ENCODE measurements around the gene B3GNT7.
A peak's percentile ranks its signal among the peaks of the same experiment; 100 is the strongest.
"Not testable (repeated sequence)": the region's sequence is repeated elsewhere in the genome, so short reads cannot be mapped to it uniquely, and the experiment has no call there.

B3GNT7 gene

DNA sequence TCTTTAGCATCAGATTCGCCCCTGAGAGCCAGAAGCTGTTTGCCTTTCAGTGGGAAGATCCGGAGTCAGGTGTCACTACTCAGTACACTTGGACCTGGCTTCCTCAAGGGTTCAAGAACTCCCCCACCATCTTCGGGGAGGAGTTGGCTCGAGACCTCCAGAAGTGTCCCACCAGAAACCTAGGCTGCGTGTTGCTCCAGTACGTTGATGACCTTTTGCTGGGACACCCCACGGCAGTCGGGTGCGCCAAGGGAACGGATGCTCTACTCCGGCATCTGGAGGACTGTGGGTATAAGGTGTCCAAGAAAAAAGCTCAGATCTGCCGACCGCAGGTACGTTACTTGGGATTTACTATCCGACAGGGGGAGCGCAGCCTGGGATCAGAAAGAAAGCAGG, 8.7 kb downstream of the B3GNT7 start:
- DNase-seq, result not testable (repeated sequence)

DNA sequence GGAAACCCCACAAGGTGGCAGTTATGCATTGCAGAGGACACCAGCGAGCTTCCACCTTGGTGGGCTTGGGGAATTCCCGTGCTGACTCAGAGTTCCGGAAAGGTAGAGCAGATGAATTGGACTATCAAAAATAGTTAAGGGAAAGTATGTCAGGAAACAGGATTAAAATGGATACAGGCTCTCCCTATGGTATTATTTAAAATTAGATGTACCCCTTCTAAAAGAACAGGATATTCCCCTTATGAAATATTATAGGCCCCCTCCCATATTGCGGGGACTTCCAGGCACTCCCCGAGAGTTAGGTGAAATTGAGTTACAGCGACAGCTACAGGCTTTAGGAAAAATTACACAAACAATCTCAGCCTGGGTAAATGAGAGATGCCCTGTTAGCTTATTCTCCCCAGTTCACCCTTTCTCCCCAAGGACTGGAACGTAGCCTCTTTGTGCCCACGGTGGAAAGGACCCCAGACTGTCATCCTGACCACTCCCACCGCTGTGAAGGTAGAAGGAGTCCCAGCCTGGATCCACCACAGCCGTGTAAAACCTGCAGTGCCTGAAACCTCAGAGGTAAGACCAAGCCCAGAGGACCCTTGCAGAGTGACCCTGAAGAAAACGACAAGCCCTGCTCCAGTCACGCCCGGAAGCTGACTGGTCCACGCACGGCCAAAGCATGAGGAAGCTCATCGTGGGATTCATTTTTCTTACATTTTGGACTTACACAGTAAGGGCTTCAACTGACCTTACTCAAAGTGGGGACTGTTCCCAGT, 10.3 kb downstream of the B3GNT7 start:
- DNase-seq, result not testable (repeated sequence)

DNA sequence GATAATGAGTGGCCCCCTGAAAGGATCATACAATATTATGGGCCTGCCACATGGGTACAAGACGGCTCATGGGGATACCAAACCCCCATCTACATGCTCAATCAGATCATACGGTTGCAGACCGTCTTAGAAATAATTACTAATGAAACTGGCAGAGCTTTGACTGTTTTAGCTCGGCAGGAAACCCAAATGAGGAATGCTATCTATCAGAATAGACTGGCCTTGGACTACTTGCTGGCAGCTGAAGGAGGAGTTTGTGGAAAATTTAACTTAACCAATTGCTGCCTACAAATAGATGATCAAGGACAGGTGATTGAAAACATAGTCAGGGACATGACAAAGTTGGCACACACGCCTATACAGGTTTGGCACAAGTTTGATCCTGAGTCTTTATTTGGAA, 12.2 kb downstream of the B3GNT7 start:
- not testable (repeated sequence) for DNase-seq

DNA sequence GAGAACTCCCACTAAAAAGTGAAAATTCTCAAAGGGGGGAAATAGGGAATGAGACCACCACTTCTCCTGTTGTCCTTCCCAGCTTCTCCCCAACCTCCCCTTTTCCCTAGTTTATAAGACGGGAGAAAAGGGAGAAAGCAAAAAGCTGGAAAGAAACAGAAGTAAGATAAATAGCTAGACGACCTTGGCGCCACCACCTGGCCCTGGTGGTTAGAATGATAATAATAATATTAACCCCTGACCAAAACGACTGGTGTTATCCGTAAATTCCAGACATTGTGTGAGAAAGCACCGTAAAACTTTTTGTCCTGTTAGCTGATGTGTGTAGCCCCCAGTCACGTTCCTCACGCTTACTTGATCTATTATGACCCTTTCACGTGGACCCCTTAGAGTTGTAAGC, 12.8 kb downstream of the B3GNT7 start:
- not testable (repeated sequence) for DNase-seq

DNA sequence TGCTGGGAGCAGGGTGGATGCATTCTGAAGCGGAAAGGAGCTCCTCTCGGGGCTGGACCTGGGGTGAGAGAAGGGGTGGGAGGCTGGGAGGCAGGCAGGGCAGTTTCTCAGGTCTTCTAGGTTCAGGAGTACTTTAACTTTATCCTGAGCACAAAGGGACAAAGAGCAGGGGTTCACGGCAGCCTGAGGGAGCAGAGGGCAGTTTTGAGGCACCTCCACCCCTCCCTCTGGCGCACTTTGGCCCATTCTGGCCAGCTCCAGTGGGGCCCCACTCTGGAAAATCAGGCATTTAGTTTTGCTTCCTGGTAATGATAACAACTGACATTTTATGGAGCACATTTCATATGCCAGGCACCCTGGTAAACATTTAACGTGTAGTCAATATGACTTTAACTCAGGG, 14.3 kb downstream of the B3GNT7 start:
- DNase-seq, result no peak

DNA sequence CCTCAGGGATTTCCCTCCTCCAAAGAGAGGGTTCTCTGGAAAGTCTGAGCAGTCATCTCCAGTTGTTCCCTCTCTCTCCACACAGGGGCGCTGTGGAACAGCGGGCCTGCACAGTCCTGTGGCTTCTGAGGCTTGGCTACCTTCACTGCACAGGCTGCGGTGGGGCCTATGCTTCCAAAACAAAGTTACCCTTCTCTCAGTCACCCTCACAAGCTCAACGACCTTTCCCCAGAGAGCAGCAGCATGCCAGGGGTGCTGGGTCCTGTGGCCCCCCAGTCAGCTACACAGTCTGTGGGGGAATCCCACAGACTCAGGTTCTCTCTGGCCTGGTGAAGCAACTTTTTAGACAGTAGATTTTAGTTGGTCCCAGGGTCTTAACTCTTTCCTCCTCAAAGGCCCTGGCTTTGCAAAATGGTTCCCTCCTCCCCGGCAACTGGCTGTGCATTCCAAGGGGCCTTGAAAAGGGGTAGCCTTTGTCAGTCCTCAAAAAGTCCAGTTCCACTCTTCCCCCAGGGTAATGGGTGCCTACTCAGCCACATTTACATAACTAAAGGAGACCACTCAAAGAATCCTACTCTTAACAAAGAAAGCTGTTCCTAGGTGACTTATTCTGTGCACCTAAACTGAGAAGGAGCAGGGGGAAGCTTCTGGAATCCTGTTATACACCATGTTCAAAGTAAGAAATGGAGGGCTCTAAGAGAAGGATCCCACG, 14.9 kb downstream of the B3GNT7 start:
- no peak for DNase-seq

DNA sequence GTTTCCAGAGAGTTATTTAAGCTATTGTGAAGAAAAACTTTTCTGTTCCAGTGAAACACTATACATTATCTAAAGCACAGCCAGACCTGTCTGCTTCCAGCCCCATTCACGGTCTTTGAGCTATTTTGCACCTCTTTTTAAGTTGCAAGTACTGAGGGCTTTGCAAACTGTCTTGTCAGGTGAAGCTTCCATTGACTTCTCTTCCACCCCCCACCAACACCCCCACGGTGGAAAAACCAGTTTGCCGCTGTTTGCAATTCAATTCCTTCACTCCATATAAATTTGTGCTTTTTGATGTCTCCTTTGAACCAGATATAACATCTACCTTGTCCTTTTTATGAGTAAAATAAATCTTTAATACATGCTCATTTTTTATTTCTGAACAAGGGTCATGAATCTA, 15.7 kb downstream of the B3GNT7 start:
- no peak for DNase-seq

DNA sequence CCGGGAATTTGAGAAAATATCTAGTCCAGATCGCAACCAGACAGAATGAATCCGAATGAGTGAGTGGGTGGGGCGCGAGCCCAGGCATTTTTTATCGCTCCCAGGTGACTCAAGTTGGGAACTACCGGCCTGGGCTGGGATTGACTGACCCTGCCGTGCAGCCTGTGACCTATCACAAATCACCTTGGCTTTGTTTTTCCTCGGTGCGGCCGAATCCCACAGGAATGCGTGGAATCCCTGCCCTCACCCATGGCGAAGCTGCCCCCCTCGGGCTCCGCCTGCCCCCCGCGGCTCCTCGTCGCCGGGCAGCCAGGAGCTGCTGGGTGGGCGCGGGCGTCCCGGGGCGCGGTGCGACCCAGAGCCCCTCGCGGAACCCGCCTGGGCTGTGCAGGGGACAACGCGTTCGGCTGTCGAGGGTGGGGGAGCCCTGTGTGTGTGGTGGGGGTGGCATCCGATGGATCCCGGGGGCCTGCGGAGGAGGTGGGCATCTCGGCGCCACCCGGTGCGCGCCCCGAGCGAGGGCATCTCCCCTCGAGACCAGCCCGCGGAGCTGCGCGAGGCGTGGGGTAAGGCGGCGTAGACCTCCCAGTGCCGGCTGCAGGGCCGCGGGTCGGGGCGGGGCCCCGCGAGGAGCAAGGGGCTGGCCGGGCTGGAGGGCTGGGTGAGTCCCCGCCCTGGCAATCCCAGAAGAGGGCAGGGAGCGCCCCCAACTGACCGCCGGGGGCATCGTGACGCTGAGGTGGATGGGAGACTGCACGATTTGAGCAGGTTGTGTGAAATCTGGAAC, 16.5 kb downstream of the B3GNT7 start:
- peak; percentile 81 for DNase-seq

DNA sequence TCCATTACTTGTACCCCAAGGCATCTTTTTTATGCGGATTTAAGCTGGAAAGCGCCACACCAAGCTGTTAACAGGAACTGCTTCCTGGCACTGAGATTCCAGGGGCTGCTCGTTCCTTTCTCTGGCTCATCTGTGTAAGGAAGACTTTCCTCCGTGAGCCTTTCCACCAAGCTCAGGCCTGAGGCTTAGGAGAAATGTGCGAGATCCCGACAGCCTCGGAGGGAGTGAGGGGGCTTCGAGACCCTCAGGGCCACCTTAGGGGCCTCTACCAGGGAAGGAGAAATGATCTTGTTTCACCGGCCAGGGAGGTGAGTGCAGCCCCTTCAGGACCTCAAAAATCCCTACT, 17.1 kb downstream of the B3GNT7 start:
- DNase-seq, result no peak

DNA sequence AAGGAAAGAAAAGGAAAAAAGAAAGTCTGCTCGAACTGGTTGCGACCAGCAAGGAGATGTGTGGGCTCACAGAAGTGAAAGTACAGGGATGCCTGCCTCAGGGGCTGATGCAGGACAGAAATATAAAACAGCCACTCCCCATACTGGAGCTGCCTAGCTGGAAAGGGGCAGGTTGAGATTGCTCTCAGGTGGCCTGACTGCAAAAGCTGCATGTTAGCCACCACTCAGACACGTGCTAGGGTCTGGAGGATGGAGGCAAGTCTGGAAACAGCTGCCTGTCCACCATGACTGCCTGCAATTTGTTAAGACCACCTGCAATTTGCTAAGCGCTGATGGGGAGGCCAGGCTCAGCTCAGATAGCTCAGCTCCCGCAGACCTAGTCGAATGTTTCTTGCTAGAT, 17.9 kb downstream of the B3GNT7 start:
- no peak for DNase-seq

DNA sequence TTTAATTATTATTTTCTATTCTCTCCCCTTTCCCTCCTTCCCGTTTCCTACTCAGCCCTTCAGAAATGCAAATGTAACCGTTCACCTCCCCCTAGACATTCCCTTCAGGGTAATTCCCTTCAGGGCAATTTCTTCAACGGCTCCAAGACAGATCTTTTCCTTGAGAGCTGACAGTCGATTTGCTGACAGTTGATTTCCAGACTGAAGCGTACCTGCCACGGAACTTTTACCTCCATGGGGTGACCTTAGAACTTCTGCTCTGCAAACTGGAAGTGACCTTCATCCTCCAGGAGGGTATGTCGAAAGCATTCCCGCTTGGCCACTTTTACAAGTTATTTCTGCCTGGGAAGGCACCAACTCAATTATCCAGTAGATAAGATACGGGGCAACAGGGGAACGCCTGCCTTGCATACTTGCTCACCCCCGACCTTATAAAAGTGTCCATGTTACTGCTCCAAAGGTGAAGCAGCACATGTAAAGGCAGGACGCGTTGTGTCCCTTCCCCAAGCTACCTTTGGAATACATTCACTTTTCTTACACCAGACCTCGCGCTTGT, 18.5 kb downstream of the B3GNT7 start:
- DNase-seq, result no peak

DNA sequence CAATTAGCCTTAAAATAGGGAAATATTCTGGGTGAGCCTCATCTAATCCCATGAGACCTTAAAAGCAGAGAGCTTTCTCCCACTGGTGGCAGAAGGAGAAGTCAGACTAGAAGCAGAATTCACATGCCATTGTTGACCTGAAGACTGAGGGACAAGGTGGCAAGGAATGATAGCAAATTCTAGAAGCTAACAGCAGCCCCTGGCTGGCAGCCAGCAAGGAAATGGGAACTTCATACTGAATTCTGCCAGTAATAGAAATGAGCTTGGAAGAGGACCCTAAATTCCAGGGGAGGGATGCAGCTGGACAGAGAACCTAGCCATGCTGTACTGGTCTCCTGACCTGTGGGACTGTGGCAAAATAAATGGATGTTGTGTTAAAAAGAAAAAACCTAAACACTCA, 19.5 kb downstream of the B3GNT7 start:
- no peak for DNase-seq

DNA sequence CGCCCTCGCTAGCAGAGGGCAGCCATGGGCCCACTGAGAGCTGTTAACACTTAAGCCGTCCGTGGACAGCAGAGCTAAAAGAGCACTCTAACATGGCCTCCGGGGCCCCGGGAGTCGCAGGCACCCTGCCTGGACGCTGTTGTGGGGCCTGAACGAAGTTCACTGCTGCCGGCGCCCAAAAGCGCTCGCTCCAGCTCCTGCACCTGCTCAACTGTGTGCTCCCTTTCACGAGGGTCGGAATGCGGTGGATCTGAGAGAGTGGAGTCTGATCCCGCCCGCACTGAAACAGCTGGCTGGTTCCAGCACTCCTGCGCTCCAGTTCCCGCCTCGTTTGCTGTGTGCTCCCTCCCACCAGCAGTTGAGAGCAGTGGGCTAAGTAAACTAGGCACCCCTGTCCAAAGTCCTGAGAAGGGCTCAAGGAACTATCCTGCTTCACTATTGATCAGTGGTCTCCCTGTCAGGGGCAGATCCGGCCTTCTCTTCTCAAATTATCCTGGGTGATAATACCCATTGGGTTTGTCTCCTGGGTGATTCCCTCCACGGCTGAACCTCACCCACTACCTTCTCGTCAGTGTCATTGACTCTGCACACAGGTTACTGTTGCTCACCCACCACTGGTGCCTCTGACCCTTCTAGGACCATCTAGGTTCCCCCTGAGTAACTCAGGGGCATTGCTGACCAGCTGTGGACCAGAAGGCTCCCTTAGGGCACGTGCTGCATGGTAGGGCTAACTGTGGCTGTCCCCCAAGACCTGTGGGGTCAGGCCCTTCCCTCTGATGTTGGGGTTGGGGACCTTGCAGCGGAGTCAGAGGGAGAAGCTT, 23.5 kb downstream of the B3GNT7 start:
- no peak for DNase-seq

DNA sequence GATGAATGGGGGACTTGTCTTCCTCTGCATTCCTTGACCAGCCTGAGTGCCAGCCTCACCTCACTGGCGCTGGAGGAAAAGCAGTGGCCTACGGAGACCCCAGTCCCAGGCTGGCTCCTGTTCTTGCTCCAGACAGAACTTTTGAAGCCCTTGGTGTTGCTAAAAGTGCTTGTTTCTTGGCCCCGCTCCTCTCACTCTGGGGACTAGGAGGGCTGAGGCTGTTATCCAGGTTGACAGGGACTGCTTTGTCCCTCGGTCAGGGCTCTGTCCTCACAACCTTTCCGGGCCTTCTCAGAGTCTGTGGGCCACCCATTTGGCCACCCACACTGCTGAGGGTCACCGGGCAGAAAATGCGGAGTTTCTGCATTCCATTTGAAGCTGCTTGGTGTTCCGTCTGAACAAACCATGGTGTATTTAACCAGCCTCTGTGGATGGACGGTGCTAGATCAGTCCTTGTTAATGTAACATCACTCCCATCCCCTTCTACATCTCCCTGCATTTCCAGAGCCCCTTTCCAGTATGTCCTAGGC, 25.6 kb downstream of the B3GNT7 start:
- DNase-seq, result no peak

DNA sequence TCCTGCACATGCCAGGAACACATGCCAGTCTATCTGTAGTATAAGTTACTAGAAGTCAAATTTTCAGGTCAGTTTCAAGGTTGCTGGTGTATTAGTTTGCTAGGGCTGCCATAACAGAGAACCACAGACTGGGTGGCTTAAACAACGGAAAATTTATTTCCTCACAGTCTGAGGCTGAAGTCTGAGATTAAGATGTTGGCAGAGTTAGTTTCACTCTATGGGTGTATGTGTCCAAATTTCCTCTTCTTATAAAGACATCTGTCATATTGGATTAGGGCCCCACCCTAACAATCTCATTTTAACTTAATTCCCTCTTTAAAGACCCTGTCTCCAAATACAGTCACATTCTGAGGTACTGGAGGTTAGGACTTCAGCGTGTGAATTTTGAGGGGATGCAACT, 26.5 kb downstream of the B3GNT7 start:
- DNase-seq, result no peak

DNA sequence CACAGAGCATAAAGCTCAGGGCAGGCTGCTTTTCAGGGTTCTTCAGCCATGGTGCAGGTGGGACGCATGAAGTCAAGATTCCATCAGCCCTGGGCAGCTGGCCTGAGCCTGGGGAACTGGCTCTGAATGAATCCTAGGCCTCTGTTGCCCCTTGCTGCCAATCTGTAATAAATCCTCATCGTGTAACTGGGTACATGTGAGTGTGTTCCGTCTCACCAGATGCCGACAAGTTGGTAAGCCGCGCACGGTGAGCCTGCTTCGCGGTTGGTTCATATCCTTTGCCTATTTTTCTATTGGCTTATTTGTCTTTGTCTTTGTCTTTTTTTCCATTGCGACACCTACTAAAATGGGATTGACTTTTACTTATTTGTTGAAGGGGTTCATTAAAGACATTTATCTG, 27.7 kb downstream of the B3GNT7 start:
- DNase-seq, result no peak

DNA sequence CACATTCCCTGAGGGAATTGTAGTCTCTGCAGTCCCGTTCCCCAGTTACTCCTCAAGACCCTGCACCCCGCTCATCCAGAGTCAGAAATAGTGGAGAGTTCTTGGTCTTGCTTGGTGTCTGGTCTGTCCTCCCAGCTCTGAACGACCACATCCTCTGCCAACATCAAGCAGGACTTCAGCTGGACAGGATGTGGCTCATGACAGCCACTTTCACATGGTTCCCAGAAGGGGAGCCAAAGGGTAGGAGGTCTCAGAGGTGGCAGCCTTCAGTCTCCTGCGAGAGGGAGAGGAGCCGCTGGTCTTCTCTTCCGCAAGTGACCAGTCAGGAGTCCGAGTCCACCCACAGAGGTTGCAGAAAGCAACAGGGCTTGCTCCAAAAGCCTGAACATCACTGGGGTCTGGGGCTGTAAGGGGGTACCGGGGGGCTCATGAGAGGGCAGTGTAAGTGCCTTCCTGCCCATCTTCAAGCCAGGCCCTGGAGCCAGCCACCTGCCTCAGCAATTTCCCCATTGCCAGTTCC, 29.8 kb downstream of the B3GNT7 start:
- no peak for DNase-seq

DNA sequence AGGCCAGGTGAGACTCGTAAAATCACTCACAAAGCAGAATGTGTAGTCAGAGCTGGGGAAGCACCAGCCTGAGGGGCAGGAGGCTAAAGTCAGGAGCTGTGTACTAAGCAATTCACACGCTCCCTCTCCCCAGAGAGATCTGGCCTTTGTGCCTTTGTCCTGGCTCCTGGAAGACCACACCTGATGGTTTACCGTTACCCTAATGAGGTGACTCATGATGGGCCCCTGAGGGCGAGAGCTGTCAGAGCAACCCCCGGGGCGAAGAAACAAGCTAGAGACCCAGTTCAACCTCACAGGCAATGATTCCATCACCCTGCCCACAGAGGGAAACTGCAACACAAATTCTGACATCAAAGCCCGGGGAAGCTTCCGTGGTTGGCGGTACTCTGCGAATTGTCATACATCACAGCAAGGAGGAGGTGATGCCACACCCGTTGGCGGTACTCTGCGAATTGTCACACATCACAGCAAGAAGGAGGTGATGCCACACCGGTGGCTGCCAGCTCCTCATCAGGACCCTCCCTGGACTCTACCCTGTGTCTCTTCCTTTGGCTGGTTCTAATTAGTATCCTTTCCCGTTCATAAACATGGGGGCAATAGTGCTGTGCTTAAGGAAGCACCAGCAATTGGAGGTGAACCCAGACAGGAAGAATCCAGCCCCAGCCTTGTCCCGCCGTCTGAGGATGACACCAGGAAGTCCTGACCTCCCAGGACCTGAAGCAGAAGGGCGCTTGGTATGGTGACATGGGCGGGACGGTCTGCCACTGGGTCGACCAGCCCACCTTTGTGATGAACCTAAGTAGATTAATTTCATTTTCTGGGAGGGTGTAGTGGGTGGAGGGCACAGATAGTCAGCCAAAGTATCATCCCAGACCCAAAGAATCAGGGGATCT, 30.5 kb downstream of the B3GNT7 start:
- DNase-seq, result no peak

DNA sequence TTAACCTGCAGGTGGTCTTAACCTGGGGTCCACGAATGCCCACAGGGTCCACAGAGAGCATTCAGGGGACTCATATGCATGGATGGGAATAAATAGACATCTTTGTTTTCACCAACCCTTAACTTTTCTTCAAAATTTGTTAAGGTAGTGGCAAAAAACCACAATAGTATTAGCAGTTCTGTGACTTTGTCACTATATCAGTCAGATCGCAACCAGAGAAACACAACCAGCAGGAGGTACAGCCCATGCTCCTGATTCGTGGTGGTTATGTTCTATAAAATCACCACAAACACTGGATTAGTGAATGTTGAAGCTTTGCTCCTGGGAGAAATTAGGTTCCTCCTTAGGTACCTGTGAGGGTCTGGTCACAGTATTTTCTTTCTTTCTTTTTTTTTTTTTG, 31.6 kb downstream of the B3GNT7 start:
- DNase-seq, result no peak

DNA sequence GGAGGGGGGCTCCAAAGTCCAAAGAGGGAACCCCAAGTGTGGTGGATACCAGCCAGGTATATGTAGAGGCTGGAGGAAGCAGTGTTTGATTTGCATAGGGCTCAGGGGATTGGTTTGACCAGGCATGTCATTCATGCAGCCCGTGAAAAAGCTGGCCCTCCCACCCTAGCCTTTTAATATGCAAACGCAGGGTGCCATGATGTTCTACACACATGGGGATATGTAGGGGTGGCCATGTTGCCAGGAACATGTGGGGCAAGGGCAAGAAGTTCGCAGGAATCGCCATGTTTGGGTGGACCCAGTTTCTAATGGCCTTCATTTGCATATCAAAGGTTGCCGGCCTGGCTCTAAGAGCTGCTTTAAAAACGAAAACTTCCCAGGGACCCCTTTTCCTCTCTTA, 33.6 kb downstream of the B3GNT7 start:
- no peak for DNase-seq

DNA sequence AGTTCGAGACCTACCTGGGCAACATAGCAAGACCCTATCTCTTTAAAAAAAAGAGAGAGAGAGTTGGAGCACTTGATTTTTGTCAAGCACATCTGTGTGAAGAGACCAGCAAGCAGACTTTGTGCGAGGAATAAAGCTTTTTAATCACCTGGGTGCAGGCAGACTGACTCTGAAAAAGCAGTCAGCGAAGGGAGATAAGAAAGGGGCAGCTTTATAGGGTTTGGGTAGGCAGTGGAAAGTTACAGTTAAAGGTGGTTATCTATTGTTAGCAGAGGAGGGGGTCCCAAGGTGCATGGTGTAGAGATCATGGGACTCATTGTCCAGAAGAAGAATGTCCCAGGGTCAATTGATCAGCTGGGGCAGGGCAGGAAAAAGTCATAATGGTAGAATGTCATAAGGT, 34.4 kb downstream of the B3GNT7 start:
- DNase-seq, result no peak
